ENCODE measurements around the gene HUWE1.

GRCh38 chrX:53583571-53583970, 102.9 kb downstream of the HUWE1 start:
- no peak for TF ChIP-seq RAD21 (IDR thresholded peaks at IDR 0.05; ENCODE audit: low read depth)
- no peak for TF ChIP-seq EGR1 (IDR thresholded peaks at IDR 0.05)
- no peak for TF ChIP-seq CEBPB (IDR thresholded peaks at IDR 0.05)
- TF ChIP-seq, protein P1, sequence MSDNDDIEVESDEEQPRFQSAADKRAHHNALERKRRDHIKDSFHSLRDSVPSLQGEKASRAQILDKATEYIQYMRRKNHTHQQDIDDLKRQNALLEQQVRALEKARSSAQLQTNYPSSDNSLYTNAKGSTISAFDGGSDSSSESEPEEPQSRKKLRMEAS (IDR thresholded peaks at IDR 0.05), result no peak
- no peak for TF ChIP-seq EP300 (IDR thresholded peaks at IDR 0.05; ENCODE audit: borderline replicate concordance)
- no peak for TF ChIP-seq TAF1 (IDR thresholded peaks at IDR 0.05; ENCODE audit: low read depth)
- TF ChIP-seq YY1 (IDR thresholded peaks at IDR 0.05; ENCODE audit: low read depth), result no peak
- TF ChIP-seq, protein P2, sequence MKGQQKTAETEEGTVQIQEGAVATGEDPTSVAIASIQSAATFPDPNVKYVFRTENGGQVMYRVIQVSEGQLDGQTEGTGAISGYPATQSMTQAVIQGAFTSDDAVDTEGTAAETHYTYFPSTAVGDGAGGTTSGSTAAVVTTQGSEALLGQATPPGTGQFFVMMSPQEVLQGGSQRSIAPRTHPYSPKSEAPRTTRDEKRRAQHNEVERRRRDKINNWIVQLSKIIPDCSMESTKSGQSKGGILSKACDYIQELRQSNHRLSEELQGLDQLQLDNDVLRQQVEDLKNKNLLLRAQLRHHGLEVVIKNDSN (IDR thresholded peaks at IDR 0.05), result no peak
